ENCODE measurements around the gene CCDC85C.

Gene CCDC85C

DNA sequence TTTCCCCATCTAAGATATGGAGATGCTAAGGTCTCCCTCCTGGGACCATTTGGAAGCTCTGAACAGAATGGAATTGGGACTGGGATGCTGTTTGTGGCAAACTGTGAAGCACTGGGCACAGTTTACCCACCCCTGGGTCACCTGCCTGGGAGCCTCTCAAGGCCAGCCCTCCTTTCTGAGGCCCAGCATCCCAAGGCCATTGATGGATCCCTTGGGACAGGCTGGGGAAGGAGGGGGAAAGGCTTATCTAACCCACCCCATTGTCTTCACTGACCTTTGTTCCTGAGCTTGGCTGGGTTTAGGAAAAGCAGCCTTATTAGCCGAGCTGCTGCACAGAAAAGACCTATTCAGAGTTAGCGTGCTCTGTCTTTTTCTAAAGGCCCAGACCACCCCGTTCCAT lies 5.2 kb downstream of the CCDC85C start:
- TF ChIP-seq, protein P1, sequence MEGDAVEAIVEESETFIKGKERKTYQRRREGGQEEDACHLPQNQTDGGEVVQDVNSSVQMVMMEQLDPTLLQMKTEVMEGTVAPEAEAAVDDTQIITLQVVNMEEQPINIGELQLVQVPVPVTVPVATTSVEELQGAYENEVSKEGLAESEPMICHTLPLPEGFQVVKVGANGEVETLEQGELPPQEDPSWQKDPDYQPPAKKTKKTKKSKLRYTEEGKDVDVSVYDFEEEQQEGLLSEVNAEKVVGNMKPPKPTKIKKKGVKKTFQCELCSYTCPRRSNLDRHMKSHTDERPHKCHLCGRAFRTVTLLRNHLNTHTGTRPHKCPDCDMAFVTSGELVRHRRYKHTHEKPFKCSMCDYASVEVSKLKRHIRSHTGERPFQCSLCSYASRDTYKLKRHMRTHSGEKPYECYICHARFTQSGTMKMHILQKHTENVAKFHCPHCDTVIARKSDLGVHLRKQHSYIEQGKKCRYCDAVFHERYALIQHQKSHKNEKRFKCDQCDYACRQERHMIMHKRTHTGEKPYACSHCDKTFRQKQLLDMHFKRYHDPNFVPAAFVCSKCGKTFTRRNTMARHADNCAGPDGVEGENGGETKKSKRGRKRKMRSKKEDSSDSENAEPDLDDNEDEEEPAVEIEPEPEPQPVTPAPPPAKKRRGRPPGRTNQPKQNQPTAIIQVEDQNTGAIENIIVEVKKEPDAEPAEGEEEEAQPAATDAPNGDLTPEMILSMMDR (conservative IDR thresholded peaks at IDR 0.05; ENCODE audit: low read depth, low read length) = no peak
- Histone ChIP-seq H3K9ac (no peak overlapping the region), H3K4me1 (ENCODE audit: low read depth, poor library complexity, severe bottlenecking) (peaks cover 50% of the 10 kb centered on the region), H3K4me3 (IDR thresholded peaks at IDR 0.05; ENCODE audit: insufficient read depth, low read depth, low read length) (no peak overlapping the region), H3K79me2 (ENCODE audit: insufficient read depth, low read depth) (peaks cover 32% of the 10 kb centered on the region), H4K20me1 (ENCODE audit: insufficient read depth) (no peaks in the 10 kb centered on the region), H3K4me2 (no peak overlapping the region), H3K36me3 (ENCODE audit: insufficient read depth) (no peaks in the 10 kb centered on the region), H3K27ac (no peak overlapping the region), H2AFZ (ENCODE audit: low read depth) (no peak overlapping the region), H3K27me3 (ENCODE audit: insufficient read depth, low read depth) (no peaks in the 10 kb centered on the region)

- no peak overlapping the region for H3K4me3 ChIP-seq (IDR thresholded peaks at IDR 0.05; ENCODE audit: insufficient read depth, low read depth, low read length)
- H3K27me3 ChIP-seq (ENCODE audit: insufficient read depth, low read depth) = no peaks in the 10 kb centered on the region
- TF ChIP-seq, protein P1 (conservative IDR thresholded peaks at IDR 0.05; ENCODE audit: low read depth, low read length) = no peak
- H3K79me2 ChIP-seq (ENCODE audit: insufficient read depth, low read depth) = peaks cover 32% of the 10 kb centered on the region
- no peaks in the 10 kb centered on the region for H4K20me1 ChIP-seq (ENCODE audit: insufficient read depth)
- no peak overlapping the region for H3K4me2 ChIP-seq
- no peaks in the 10 kb centered on the region for H3K36me3 ChIP-seq (ENCODE audit: insufficient read depth)
- H2AFZ ChIP-seq (ENCODE audit: low read depth) = no peak overlapping the region
- H3K27ac ChIP-seq = no peak overlapping the region
- H3K4me1 ChIP-seq (ENCODE audit: low read depth, poor library complexity, severe bottlenecking) = peaks cover 50% of the 10 kb centered on the region
- no peak overlapping the region for H3K9ac ChIP-seq
These were observed 6.0 kb downstream of the CCDC85C start for GRCh38 chr14:99597911-99598600.

DNA sequence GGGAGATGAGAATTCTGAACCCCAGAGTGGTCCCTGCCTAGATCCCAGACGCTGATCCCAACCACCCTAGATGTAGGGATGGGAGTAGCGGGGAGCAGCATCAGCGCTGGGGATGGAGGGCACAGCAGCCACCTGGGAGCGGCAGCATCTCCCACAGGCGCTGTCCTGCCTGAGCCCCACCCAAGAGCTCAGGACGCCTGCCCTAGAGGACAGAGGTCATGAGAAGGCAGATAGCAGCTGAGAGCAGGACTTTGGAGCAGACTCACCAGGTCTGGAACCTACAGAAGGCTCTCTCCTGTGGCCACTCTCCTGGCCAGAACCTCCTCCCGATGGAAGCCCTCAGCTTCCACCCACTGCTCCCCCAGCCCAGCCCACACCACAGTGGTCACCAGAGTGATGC lies 7.2 kb downstream of the CCDC85C start:
- Histone ChIP-seq H3K4me2 (no peak overlapping the region), H3K4me3 (IDR thresholded peaks at IDR 0.05; ENCODE audit: insufficient read depth, low read depth, low read length) (no peak overlapping the region), H2AFZ (ENCODE audit: low read depth) (no peak overlapping the region), H3K79me2 (ENCODE audit: insufficient read depth, low read depth) (peaks cover 32% of the 10 kb centered on the region), H3K36me3 (ENCODE audit: insufficient read depth) (no peaks in the 10 kb centered on the region), H3K27ac (no peak overlapping the region), H3K4me1 (ENCODE audit: low read depth, poor library complexity, severe bottlenecking) (peaks cover 43% of the 10 kb centered on the region), H4K20me1 (ENCODE audit: insufficient read depth) (no peaks in the 10 kb centered on the region), H3K9ac (no peak overlapping the region), H3K27me3 (ENCODE audit: insufficient read depth, low read depth) (no peaks in the 10 kb centered on the region)
- TF ChIP-seq, protein P1 (conservative IDR thresholded peaks at IDR 0.05; ENCODE audit: low read depth, low read length) = no peak

- H3K27ac ChIP-seq = no peak overlapping the region
- TF ChIP-seq, protein P1 (conservative IDR thresholded peaks at IDR 0.05; ENCODE audit: low read depth, low read length) = no peak
- H3K36me3 ChIP-seq (ENCODE audit: insufficient read depth) = no peaks in the 10 kb centered on the region
- H3K79me2 ChIP-seq (ENCODE audit: insufficient read depth, low read depth) = peaks cover 31% of the 10 kb centered on the region
- H2AFZ ChIP-seq (ENCODE audit: low read depth) = no peak overlapping the region
- H3K4me3 ChIP-seq (IDR thresholded peaks at IDR 0.05; ENCODE audit: insufficient read depth, low read depth, low read length) = no peak overlapping the region
- H3K27me3 ChIP-seq (ENCODE audit: insufficient read depth, low read depth) = no peaks in the 10 kb centered on the region
- no peaks in the 10 kb centered on the region for H4K20me1 ChIP-seq (ENCODE audit: insufficient read depth)
- peaks cover 37% of the 10 kb centered on the region for H3K4me1 ChIP-seq (ENCODE audit: low read depth, poor library complexity, severe bottlenecking)
- H3K4me2 ChIP-seq = no peak overlapping the region
- H3K9ac ChIP-seq = no peak overlapping the region
These were observed 7.9 kb downstream of the CCDC85C start for GRCh38 chr14:99596071-99596627.

Data from KMS-11 (cell line).